ENCODE results near the gene TMEM132D.

Gene TMEM132D

GRCh38 chr12:129825316-129825715 is 78.5 kb downstream of the TMEM132D start:
- no peak for DNase-seq (ENCODE audit: low spot score)

DNA sequence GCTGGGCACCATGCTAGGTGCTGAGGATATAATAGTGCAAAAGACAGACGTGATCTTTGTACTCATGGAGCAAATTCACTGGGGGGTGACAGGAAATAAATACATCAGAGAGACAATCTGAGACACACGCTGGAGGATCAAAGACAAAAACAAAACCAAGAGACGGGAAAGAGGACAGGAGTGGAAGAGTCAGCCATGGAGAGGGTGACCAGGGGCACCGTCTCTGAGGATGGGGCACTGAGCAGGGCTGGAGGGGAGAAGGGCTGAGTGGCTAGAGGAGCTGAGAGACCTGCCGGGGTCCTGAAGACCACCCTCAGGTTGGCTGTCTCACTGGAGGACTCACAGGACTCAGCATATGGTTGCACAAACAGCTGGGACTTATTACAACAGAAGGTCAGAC is 81.9 kb downstream of the TMEM132D start:
- DNase-seq (ENCODE audit: low spot score): no peak

DNA sequence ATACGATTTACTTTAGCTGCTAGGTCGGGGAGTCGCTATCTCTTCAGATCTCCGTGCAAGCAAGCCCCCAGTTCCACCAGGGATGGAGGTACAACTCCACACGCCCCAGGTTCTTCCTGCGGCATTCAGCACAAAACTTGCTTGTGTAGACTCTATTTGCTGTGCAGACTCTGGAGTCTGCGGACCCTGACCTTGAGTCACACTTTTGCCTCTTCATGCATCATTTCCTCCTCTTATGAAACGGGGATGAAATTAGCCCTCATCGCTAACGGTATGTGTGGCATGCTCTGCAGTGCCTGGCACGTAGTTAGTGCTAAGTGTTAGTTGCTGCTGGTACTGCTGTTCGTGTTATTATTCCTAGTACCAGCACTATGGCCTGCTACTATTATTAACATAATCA is 84.4 kb downstream of the TMEM132D start:
- no peak for DNase-seq (ENCODE audit: low spot score)

- DNase-seq (ENCODE audit: low spot score): no peak
Measured at GRCh38 chr12:129815846-129816245, 88.0 kb downstream of the TMEM132D start.

DNA sequence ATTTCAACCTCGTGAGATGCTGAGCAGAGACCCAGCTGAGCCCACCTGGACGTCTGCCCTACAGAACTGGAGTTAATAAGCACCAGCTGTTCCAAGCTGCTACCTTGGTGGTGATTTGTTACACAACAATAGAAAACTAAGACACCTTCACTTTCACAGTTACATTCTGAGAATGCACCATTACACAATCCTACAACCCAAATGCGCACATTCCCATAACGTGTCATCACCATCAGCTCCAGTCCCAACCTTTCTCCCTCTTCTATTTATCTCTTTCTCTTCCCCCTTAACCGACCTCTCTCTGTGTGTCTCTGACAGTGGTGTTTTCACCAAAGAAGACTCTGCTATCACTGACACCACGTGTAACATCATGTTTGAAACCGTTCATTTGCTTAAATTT is 91.9 kb downstream of the TMEM132D start:
- no peak for DNase-seq (ENCODE audit: low spot score)

- no peak for DNase-seq (ENCODE audit: low spot score)
Measured at GRCh38 chr12:129807136-129807535, 96.7 kb downstream of the TMEM132D start.

DNA sequence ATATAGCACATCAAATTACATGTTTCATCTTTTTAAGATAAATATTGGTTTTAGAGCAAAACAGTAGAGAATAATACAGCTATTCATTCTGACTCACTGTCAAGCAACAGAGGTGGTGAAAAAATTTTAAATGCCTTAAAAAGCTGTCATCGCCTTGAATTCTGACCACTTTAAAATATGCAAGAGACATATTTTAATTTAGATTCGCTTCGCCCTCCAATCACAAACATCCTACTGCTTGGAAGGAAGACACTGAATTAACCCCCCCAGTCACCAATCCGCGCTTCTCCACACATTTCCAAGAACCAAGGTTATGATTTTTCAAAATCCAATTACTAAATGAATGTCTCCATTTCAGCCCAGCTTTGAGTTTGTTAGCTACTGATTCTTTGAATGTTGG is 112.4 kb downstream of the TMEM132D start:
- DNase-seq (ENCODE audit: low spot score): no peak

- DNase-seq (ENCODE audit: low spot score): no peak
Measured at GRCh38 chr12:129790930-129791329, 112.9 kb downstream of the TMEM132D start.

GRCh38 chr12:129790331-129790730 is 113.5 kb downstream of the TMEM132D start:
- no peak for DNase-seq (ENCODE audit: low spot score)

DNA sequence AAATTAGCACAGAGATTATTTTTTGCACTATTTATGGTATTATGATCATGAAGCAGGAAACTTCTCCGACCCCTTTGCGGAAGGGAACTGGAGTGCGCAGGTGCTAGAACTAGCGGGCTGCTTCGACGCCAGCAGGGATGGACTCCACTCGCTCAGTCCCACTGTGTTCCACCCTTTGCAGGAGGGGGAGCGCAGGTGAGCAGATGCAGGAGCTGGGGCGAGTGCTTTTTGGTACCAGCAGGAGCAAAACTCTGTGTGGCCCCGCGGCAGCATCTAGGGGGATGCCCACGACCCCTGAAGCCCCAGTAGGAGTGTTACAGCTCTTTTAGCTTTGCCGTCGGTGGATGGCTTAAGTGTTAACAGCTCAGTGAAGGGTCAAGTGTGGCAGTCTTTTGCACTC is 113.9 kb downstream of the TMEM132D start:
- no peak for DNase-seq (ENCODE audit: low spot score)

DNA sequence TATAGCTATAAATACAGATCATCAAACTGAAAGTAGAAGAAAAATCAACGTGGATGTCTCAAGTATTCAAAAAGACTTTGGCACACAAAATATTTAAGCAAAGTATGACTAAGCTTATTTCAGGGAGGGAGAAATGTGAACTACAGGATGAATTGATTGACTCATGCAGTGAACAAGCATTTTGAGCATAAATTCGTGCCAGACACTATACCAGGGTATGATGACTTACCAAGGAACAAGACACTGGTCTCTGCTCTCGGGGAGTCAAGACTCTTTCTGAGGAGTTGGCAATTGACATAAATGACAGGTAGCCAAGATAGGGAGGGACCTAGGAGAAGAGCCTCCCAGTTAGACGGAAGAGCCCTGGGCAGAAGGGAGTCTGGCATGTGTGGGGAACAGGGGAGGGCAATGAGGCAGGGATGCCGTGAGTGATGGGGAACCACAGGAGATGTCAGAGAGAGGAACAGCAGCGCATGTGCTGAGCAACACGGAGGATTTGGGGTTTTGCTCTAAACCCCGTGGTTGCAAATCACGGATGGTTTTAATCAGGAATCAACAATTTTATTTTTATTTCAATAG is 115.2 kb downstream of the TMEM132D start:
- no peak for DNase-seq (ENCODE audit: low spot score)

DNA sequence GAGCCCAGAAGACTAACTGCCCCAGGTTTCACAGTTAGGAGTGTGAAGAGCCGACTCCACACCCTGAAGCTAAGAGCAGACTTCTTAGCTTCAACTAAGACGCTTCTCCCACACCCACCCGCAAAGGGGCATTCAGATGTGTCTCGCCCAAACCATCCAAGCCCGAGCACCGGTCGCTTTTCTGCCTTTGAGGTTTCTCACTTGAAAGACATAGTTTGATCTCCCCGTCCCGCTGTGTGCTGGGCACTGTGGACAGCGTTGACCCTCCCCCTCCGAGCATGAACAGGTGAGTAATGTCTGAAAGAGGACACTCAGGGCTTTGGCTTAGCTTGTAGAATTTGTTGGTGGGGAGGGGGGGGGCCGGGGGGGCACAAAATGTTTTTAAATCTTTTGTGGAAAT is 123.8 kb downstream of the TMEM132D start:
- DNase-seq (ENCODE audit: low spot score): no peak

- DNase-seq (ENCODE audit: low spot score): no peak
Measured at GRCh38 chr12:129779033-129779432, 124.8 kb downstream of the TMEM132D start.

GRCh38 chr12:129776977-129777667 is 126.7 kb downstream of the TMEM132D start:
- DNase-seq (ENCODE audit: low spot score): no peak

DNA sequence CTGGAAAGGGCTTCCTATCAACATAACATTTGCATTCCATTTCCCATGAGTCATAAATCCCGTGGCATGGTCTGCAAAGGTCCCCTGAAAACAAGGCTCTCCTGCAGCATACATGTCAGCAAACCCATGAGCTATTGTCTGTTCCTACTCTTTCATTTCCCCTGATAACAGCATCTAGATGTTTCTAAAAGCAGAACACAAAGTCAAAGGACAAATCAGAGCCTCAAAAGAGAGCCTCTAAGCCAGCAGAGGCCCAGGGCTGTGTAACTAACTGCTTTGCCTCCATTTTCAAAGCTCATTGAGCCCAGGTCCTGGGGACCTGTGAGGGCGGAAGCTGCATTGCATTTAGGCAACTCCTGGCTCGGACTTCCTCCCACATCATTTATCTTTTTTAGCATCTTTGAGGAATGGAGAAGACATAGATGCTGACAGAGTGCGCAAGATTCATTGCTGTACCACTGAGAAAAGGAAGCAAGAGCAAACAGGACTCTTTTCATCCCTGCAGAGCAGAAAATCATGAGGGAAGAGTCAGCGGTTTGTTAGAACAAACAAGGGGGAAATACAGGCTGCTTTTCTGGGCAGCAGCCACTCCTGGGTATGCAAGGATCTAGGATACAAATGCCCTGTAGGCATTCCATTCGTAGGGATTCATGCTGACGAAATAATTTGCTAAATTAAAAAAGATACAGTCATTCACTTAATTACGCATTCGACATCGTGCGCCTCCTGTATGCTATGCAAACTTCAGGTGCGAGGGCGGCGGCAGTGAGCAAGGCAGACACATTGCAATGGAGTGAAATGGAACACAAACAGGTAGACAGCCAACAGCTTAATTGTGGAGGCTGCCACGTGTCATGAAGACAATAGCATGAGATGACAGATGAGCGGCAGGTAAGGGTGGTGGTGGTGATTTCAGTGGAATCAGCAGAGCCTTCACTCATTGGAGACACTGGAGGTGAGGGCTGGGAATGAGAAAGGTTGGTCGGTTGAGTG is 131.0 kb downstream of the TMEM132D start:
- DNase-seq (ENCODE audit: low spot score): no peak

DNA sequence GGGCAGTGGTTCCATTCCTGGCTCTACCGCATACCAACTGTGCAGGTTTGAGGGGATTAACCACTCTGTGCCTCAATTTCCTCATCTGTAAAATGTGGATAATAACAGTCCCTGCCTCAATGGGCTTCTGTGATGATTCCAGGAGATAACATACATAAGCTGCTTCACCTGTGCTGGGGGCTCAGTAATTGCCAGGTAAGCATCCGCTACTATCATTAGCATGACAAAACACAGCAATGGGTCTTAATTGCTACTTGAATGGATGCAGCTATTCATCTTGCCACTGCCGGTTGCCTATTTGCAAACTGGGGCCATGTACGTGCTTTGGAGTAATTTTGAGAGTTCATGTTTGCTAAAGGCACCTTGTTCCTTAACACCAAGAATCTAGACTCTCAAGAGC is 132.6 kb downstream of the TMEM132D start:
- no peak for DNase-seq (ENCODE audit: low spot score)

- DNase-seq (ENCODE audit: low spot score): no peak
Measured at GRCh38 chr12:129765719-129766118, 138.1 kb downstream of the TMEM132D start.

- no peak for DNase-seq (ENCODE audit: low spot score)
Measured at GRCh38 chr12:129762436-129762835, 141.4 kb downstream of the TMEM132D start.

GRCh38 chr12:129753586-129753985 is 150.2 kb downstream of the TMEM132D start:
- DNase-seq (ENCODE audit: low spot score): no peak

GRCh38 chr12:129750421-129750820 is 153.4 kb downstream of the TMEM132D start:
- no peak for DNase-seq (ENCODE audit: low spot score)

- DNase-seq (ENCODE audit: low spot score): no peak
Measured at GRCh38 chr12:129746318-129746717, 157.5 kb downstream of the TMEM132D start.

GRCh38 chr12:129729170-129729569 is 174.7 kb downstream of the TMEM132D start:
- DNase-seq (ENCODE audit: low spot score): no peak

DNA sequence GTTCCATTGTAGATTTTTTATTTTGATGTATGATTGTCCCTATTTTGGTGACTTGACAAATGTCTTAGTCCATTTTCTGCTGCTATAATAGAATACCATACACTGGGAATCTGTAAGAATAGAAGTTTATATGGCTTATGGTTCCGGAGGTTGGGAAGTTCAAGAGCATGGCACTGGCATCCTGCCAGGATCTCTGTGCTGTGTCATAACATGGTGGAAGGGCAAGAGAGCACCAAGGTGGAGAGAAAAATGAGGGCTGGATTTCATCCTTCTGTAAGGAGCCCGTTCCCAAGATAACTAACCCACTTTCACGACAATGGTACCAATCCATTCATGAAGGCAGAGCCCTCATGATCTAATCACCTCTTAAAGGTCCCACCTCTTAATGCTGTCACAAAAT is 176.7 kb downstream of the TMEM132D start:
- no peak for DNase-seq (ENCODE audit: low spot score)
